ENCODE measurements around the gene CDC42EP4.
"Not testable (repeated sequence)": the region's sequence is repeated elsewhere in the genome, so short reads cannot be mapped to it uniquely, and the experiment has no call there.

The CDC42EP4 gene

DNA sequence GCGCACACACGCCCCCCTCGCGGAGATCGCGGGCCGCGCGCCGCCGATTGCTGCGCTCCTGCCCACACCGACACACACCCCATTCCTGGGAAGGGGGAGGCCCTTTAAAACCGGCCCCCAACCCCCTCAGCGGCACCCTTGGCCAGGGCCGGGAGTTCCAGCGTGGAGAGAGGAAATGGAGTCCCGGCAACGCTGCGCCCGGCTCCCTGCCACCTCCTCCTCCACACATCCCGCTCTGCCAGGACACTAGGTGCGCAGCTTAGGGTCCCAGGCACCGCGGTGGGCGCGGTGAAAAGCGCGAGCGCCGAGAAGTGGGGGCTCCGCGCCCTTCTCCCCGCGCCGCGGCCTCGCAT is 397 bp downstream of the CDC42EP4 start:
- peak overlapping the region; percentile 99 to 100 for H3K27ac ChIP-seq (ENCODE audit: low read depth in 2 of 2, low read length in 2 of 2)
- peak overlapping the region; percentile 86 to 87 for H3K4me3 ChIP-seq (ENCODE audit: low read length in 2 of 2)
- H3K9me3 ChIP-seq (ENCODE audit: control insufficient read depth in 2 of 2, low read length in 2 of 2), result no peaks in the 10 kb centered on the region
- peaks cover 33% of the 10 kb centered on the region in 2 donors for H3K4me1 ChIP-seq (ENCODE audit: control insufficient read depth in 2 of 2, insufficient read depth in 2 of 2, low read length in 2 of 2)
- no peaks in the 10 kb centered on the region for H3K36me3 ChIP-seq (ENCODE audit: control insufficient read depth in 2 of 2, insufficient read depth in 2 of 2, low read length in 2 of 2)
- no peaks in the 10 kb centered on the region for H3K27me3 ChIP-seq (ENCODE audit: control insufficient read depth in 2 of 2, insufficient read depth in 2 of 2, low read length in 2 of 2)
- H3K9ac ChIP-seq (ENCODE audit: low read depth in 1 of 2, low read length in 2 of 2), result peak overlapping the region; percentile 99

DNA sequence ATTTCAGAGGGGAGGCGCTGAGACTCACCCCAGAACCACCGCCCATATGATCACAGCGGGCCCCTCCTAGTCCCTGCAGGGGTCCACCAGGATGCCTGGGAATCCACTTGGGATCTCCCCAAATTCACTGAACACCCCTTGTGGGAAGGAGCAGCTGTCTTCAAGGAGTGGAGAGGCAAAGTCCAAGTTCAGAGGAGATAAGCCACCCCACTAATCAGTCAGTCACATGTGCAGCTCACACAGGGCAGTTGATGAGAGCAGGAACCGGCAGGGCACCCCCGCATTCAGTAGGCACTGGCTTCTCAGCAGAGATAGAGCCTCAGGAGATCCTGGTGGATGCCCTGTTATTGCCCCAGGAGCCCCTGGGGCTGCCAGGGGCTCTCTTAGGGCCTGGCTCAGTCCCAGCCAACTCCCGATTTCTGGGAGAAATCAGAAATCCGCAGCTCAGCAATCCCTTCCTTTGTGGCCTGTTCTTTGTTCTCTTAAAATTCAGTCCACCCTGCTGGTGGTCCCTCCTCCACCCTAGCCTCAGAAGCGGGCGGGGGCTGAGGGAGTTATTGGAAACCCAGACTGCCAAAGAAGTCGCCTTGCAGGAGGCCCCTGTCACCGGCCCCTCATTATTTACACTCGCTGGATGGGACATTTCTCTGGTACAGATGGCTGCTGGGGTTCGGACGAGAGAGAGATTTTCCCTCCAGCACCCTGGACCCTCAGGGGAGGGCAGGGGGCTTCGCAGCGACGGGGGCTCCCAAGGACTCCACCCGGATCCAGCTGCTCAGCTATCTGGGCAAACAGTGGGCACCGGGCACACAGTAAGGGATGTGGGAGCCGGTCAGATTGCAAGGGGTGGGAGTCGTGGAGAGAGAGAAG is 1.8 kb downstream of the CDC42EP4 start:
- Histone ChIP-seq H3K9ac (ENCODE audit: low read depth in 1 of 2, low read length in 2 of 2) (peak overlapping the region; percentile 94 to 99), H3K9me3 (ENCODE audit: control insufficient read depth in 2 of 2, low read length in 2 of 2) (no peaks in the 10 kb centered on the region), H3K36me3 (ENCODE audit: control insufficient read depth in 2 of 2, insufficient read depth in 2 of 2, low read length in 2 of 2) (no peaks in the 10 kb centered on the region), H3K4me3 (ENCODE audit: low read length in 2 of 2) (peak overlapping the region; percentile 86 to 87), H3K27me3 (ENCODE audit: control insufficient read depth in 2 of 2, insufficient read depth in 2 of 2, low read length in 2 of 2) (no peaks in the 10 kb centered on the region), H3K27ac (ENCODE audit: low read depth in 2 of 2, low read length in 2 of 2) (peak overlapping the region; percentile 99 to 100), H3K4me1 (ENCODE audit: control insufficient read depth in 2 of 2, insufficient read depth in 2 of 2, low read length in 2 of 2) (peaks cover 44 to 45% of the 10 kb centered on the region in 2 donors)

DNA sequence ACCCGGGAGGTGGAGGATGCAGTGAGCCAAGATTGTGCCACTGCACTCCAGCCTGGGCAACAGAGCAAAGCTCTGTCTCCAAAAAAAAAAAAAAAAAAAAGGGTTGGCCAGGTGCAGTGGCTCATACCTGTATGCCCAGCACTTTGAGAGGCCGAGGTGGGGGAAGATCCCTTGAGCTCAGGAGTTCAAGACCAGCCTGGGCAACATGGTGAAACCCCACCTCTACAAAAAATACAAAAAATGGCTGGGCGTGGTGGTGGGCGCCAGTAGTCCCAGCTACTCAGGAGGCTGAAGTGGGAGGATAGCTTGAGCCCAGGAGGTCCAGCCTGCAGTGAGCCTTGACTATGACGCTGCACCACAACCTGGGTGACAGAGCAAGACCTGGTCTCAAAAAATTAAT is 2.8 kb downstream of the CDC42EP4 start:
- peak overlapping the region; percentile 99 to 100 for H3K27ac ChIP-seq (ENCODE audit: low read depth in 2 of 2, low read length in 2 of 2)
- H3K4me1 ChIP-seq (ENCODE audit: control insufficient read depth in 2 of 2, insufficient read depth in 2 of 2, low read length in 2 of 2), result peaks cover 49% of the 10 kb centered on the region in 2 donors
- not testable (repeated sequence) for H3K9me3 ChIP-seq (ENCODE audit: control insufficient read depth in 2 of 2, low read length in 2 of 2); H3K36me3 ChIP-seq (ENCODE audit: control insufficient read depth in 2 of 2, insufficient read depth in 2 of 2, low read length in 2 of 2); H3K27me3 ChIP-seq (ENCODE audit: control insufficient read depth in 2 of 2, insufficient read depth in 2 of 2, low read length in 2 of 2)
- H3K4me3 ChIP-seq (ENCODE audit: low read length in 2 of 2), result peak overlapping the region; percentile 86 to 87
- peak overlapping the region in 1 of 2 donors; percentile 99 for H3K9ac ChIP-seq (ENCODE audit: low read depth in 1 of 2, low read length in 2 of 2)

DNA sequence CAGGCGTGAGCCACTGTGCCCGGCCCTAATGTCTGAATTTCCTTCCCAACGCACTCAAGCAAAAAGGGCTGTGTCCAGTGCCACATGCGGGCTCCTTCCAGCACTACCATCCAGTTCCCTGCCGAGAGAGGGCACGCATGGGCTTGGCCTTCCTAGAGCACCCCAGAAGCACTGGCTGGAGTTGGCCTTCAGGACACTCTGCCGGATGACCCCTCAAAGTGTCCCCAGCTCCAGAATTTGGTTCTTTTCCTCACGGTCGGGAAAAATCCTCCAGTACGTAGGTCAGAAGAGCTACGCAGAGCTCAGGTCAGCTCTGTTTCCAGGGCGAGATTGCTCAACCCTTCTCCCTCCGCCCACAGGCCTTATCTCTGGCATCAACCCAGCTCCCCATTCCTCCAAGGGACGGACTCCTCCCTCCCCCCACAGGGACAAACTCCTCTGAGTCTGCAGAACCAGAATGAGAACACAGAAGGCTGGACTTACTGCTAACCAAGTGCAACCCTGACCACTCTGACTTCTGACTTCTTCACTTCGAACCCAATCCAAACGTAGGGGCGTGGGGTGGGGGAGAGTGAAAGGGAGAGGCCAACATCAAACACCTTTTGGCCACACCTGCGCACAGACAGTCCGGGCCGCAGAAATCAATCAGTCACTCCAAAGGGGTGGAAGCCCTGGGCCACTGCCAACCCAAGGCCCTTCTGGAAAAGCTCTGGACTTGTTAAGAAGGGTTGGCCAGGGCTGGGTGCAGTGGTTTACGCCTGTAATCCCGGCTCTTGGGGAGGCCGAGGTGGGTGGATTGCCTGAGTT is 3.6 kb downstream of the CDC42EP4 start:
- Histone ChIP-seq H3K4me3 (ENCODE audit: low read length in 2 of 2) (peak overlapping the region; percentile 57 to 70), H3K36me3 (ENCODE audit: control insufficient read depth in 2 of 2, insufficient read depth in 2 of 2, low read length in 2 of 2) (no peaks in the 10 kb centered on the region), H3K27ac (ENCODE audit: low read depth in 2 of 2, low read length in 2 of 2) (peak overlapping the region; percentile 99 to 100), H3K4me1 (ENCODE audit: control insufficient read depth in 2 of 2, insufficient read depth in 2 of 2, low read length in 2 of 2) (peaks cover 49 to 53% of the 10 kb centered on the region in 2 donors), H3K27me3 (ENCODE audit: control insufficient read depth in 2 of 2, insufficient read depth in 2 of 2, low read length in 2 of 2) (no peaks in the 10 kb centered on the region), H3K9me3 (ENCODE audit: control insufficient read depth in 2 of 2, low read length in 2 of 2) (no peaks in the 10 kb centered on the region), H3K9ac (ENCODE audit: low read depth in 1 of 2, low read length in 2 of 2) (peak overlapping the region; percentile 75 to 83)

DNA sequence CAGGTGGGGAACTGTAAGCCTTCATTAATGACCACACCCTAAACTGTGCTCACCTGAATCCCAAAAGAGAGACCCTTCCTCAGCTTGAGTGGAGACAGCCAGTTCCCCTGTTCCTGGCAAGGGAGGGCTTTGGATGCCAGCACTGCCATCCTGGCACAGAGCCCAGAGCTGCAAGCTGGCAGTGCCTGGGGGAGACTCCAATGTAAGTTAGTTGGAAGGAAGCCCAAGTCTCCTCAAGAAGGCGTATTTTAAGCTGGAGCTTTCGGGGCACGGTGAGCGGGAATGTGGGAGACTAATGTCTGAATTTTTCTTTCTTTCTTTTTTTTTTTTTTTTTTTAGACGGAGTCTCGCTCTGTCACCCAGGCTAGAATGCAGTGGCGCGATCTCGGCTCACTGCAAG is 4.7 kb downstream of the CDC42EP4 start:
- Histone ChIP-seq H3K9ac (ENCODE audit: low read depth in 1 of 2, low read length in 2 of 2) (peak overlapping the region in 1 of 2 donors; percentile 5), H3K4me1 (ENCODE audit: control insufficient read depth in 2 of 2, insufficient read depth in 2 of 2, low read length in 2 of 2) (peaks cover 42 to 46% of the 10 kb centered on the region in 2 donors), H3K9me3 (ENCODE audit: control insufficient read depth in 2 of 2, low read length in 2 of 2) (no peaks in the 10 kb centered on the region), H3K27me3 (ENCODE audit: control insufficient read depth in 2 of 2, insufficient read depth in 2 of 2, low read length in 2 of 2) (no peaks in the 10 kb centered on the region), H3K4me3 (ENCODE audit: low read length in 2 of 2) (no peak overlapping the region), H3K36me3 (ENCODE audit: control insufficient read depth in 2 of 2, insufficient read depth in 2 of 2, low read length in 2 of 2) (no peaks in the 10 kb centered on the region), H3K27ac (ENCODE audit: low read depth in 2 of 2, low read length in 2 of 2) (peak overlapping the region; percentile 44 to 57)

DNA sequence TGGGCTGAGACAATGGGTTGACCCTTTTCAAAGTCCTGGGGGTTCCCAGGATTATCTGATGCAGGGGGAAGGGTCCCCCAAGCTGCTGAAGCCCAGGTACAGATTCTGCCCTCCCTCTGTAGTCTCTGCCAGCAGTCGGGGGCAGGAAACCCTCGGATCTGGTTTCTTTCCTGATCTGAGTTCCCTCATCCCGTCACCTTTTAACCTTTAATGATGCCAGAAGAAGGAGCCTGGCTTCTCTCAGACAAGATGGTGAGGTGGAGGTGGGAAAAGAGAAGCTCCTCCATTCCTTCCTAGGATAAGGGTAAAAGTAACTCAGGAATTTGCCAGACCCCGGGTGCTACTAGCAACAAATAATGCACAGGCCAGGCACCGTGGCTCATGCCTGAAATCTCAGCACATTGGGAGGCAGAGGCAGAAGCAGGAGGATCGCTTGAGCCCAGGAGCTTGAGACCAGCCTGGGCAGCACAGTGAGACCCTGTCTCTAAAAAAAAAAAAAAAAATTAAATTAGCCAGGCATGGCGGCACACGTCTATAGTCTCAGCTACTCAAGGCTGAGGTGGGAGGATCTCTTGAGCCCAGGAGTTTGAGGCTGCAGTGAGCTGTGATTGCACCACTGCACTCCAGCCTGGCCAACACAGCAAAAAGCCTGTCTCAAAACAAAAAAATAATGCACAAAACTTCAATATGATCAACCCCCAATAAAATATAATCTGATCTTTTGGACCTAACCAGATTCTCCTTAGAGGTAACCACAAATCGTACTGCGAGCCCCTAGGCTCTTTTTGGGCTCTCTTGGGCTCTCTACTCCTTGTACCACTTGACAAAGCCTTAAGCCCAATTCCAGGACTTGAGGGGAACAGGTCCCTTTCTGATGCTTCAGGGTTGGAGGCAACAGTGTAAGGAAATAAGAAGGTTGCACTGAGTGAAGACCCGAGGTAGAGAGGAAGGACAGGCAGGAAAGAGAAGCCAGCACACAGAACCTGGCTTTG is 5.7 kb downstream of the CDC42EP4 start:
- H3K4me3 ChIP-seq (ENCODE audit: low read length in 2 of 2), result peak overlapping the region in 1 of 2 donors; percentile 64
- H3K4me1 ChIP-seq (ENCODE audit: control insufficient read depth in 2 of 2, insufficient read depth in 2 of 2, low read length in 2 of 2), result peaks cover 42 to 48% of the 10 kb centered on the region in 2 donors
- peak overlapping the region; percentile 18 to 77 for H3K9ac ChIP-seq (ENCODE audit: low read depth in 1 of 2, low read length in 2 of 2)
- H3K27ac ChIP-seq (ENCODE audit: low read depth in 2 of 2, low read length in 2 of 2), result peak overlapping the region; percentile 88 to 91
- no peaks in the 10 kb centered on the region for H3K9me3 ChIP-seq (ENCODE audit: control insufficient read depth in 2 of 2, low read length in 2 of 2)
- H3K27me3 ChIP-seq (ENCODE audit: control insufficient read depth in 2 of 2, insufficient read depth in 2 of 2, low read length in 2 of 2), result no peaks in the 10 kb centered on the region
- no peaks in the 10 kb centered on the region for H3K36me3 ChIP-seq (ENCODE audit: control insufficient read depth in 2 of 2, insufficient read depth in 2 of 2, low read length in 2 of 2)

DNA sequence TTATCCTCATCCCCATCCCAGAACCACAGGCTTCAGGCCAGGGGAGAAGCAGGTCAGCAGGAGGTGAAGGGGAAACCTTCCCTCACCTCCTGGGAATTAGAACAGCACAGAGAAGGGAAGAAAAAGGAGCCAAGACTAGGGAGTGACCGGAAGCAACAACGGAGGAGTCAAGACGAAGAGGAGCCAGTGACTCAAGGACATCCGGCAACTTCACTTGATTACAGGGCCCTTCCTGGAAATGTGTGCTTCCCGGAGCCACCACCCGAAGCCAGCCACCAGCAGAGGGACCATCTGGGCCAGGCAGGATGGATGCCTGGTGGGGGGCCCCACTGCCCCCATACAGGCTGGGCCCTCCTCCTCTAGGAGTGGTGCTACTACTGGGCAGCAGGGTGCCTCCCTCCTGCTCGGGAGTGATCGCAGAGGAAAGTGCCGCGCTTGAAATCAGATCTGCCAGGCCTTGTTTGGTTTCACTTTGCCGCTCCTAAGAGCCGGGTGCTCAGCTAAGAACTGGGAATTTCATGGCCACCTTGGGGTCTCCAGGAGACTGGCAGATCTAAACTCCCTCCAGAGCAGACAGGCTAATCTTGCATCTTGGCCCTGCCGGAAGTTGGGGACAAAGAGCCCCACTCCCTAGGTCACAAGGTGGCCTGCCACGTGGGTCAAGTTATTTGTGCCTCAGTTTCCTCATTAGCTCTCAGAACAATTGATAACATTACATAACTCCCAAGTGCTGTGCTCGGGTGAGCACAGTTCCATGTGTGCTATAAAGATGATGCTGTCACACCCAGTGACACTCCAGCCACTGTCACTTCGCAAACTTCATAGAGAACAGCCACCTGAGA is 6.6 kb downstream of the CDC42EP4 start:
- Histone ChIP-seq H3K9me3 (ENCODE audit: control insufficient read depth in 2 of 2, low read length in 2 of 2) (no peaks in the 10 kb centered on the region), H3K27ac (ENCODE audit: low read depth in 2 of 2, low read length in 2 of 2) (peak overlapping the region; percentile 88 to 91), H3K4me1 (ENCODE audit: control insufficient read depth in 2 of 2, insufficient read depth in 2 of 2, low read length in 2 of 2) (peaks cover 47 to 48% of the 10 kb centered on the region in 2 donors), H3K36me3 (ENCODE audit: control insufficient read depth in 2 of 2, insufficient read depth in 2 of 2, low read length in 2 of 2) (no peaks in the 10 kb centered on the region), H3K9ac (ENCODE audit: low read depth in 1 of 2, low read length in 2 of 2) (peak overlapping the region; percentile 18 to 77), H3K27me3 (ENCODE audit: control insufficient read depth in 2 of 2, insufficient read depth in 2 of 2, low read length in 2 of 2) (no peaks in the 10 kb centered on the region), H3K4me3 (ENCODE audit: low read length in 2 of 2) (peak overlapping the region; percentile 57 to 64)

DNA sequence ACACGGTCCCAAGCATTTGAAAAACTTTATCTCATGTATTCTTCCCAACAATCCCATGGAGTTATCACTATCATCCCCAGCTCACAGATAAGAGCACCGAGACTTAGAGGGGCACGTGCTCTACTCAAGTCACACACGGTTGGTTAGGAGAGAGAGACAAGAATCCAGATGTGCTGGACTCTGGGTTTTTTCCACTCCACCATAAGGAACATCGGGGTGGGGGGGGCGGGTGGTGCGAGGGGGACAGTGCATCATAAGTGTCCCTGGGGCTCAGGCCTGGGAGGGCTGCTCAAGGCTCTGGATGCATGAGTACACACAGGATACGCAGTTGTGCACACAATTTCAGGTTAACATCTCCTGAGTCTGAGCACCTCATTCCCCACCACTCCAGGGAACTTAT is 7.4 kb downstream of the CDC42EP4 start:
- Histone ChIP-seq H3K27me3 (ENCODE audit: control insufficient read depth in 2 of 2, insufficient read depth in 2 of 2, low read length in 2 of 2) (no peaks in the 10 kb centered on the region), H3K9ac (ENCODE audit: low read depth in 1 of 2, low read length in 2 of 2) (peak overlapping the region in 1 of 2 donors; percentile 77), H3K4me3 (ENCODE audit: low read length in 2 of 2) (peak overlapping the region in 1 of 2 donors; percentile 64), H3K9me3 (ENCODE audit: control insufficient read depth in 2 of 2, low read length in 2 of 2) (no peaks in the 10 kb centered on the region), H3K36me3 (ENCODE audit: control insufficient read depth in 2 of 2, insufficient read depth in 2 of 2, low read length in 2 of 2) (peaks cover 0 to 4% of the 10 kb centered on the region in 2 donors), H3K27ac (ENCODE audit: low read depth in 2 of 2, low read length in 2 of 2) (peak overlapping the region; percentile 88 to 91), H3K4me1 (ENCODE audit: control insufficient read depth in 2 of 2, insufficient read depth in 2 of 2, low read length in 2 of 2) (peaks cover 45 to 47% of the 10 kb centered on the region in 2 donors)

DNA sequence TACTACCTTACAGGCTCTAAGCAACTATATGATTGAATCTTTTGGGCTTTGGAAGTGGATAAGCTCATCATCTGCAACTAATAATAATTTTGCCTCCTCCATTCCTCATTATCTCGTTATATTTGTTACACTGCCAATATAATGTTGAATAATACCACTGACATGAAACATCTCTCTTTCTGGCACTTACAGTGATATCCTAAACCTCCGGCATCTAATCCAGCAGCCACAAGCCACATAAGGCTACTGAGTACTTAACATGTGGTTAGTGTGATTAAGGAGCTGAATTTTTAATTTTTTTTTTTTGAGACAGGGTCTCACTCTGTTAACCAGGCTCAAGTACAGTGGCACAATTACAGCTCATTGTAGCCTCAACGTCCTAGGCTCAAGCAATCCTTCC is 9.6 kb downstream of the CDC42EP4 start:
- Histone ChIP-seq H3K4me3 (ENCODE audit: low read length in 2 of 2) (no peak overlapping the region), H3K27me3 (ENCODE audit: control insufficient read depth in 2 of 2, insufficient read depth in 2 of 2, low read length in 2 of 2) (no peaks in the 10 kb centered on the region), H3K4me1 (ENCODE audit: control insufficient read depth in 2 of 2, insufficient read depth in 2 of 2, low read length in 2 of 2) (peaks cover 37% of the 10 kb centered on the region in 2 donors), H3K36me3 (ENCODE audit: control insufficient read depth in 2 of 2, insufficient read depth in 2 of 2, low read length in 2 of 2) (peaks cover 3 to 4% of the 10 kb centered on the region in 2 donors), H3K9me3 (ENCODE audit: control insufficient read depth in 2 of 2, low read length in 2 of 2) (no peaks in the 10 kb centered on the region), H3K27ac (ENCODE audit: low read depth in 2 of 2, low read length in 2 of 2) (no peak overlapping the region), H3K9ac (ENCODE audit: low read depth in 1 of 2, low read length in 2 of 2) (no peak overlapping the region)

All from mucosa of rectum (tissue), 2 donors.